Bronchial epithelial cell (primary cell): ENCODE measurements around the gene MARCHF10. TPM values are rescaled to one million over a fixed set of nuclear protein-coding genes. Genes with fewer than 3 reads are reported as not detected.

Experiments used
- DNase-seq: peaks from one replicate; pipeline ENCODE4 v3.0.0-alpha.2; 2010; ENCODE audit warnings: low read depth
- FAIRE-seq: peaks from 2 replicates; lab custom pipeline; 2011; peaks lifted over from hg19 to GRCh38; lab: Jason Lieb, UNC
- H3K27me3 ChIP-seq: 2 replicates; pipeline ENCODE4 v1.5.1; 2011; ENCODE audit warnings: low read length; ENCODE audit not compliant: control insufficient read depth, insufficient read depth
- H3K36me3 ChIP-seq: 2 replicates; pipeline ENCODE4 v1.5.1; 2011; ENCODE audit warnings: low read length; ENCODE audit not compliant: control insufficient read depth, insufficient read depth
- H3K4me3 ChIP-seq: 2 replicates; pipeline ENCODE4 v1.5.1; 2011; ENCODE audit warnings: mild to moderate bottlenecking, low read depth, low read length, control low read depth
- total RNA-seq: library from RNA; depleted of rRNA; stranded (reverse); fragments of >200 nt; gene quantifications from 2 replicates; pipeline ENCODE4 v1.2.1, GENCODE V29; 2014
- TF ChIP-seq, protein P1 (sequence below): IDR thresholded peaks from 2 replicates; pipeline ENCODE4 v1.5.1; 2011; ENCODE audit warnings: mild to moderate bottlenecking, moderate library complexity, low read length, control low read depth, inconsistent platforms; ENCODE audit not compliant: insufficient read depth, severe bottlenecking

The MARCHF10 gene
- total RNA-seq, 1 donor from 2014 or later = not detected

DNA sequence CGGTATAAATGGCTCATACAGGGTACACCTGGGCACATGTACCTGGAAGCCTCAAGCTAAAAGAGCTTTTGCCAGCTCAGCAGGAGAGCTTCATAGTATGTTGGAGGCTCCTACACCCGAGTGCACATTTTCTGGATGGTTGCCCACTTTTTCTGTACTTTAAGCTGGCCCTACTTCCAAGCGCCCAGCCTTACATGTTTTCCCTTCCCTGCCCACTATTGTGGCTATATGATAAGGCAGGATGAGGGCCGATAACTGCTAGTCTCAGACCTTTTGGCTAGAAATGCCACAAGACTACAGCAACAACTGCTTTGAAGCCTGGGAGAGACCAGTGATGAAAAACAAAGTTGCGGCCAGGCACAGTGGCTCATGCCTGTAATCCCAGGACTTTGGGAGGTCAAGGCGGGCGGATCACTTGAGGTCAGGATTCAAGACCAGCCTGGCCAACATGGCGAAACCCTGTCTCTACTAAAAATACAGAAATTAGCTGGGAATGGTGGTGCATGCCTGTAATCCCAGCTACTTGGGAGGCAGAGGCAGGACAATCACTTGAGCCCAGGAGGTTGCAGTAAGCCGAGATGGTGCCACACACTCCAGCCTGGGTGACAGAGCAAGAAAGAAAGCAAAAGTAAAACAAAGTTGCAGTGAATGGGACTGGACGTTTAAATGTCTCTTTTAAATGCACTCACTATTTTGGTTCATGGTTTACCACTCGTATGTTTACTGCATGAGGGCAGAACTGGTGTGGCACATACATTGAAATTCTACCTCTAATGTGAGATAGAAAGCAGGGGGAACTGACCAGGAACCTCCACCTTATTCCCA lies 14.2 kb upstream of the MARCHF10 start:
- Histone ChIP-seq H3K27me3 (no peaks in the 10 kb centered on the region), H3K4me3 (no peak overlapping the region), H3K36me3 (no peaks in the 10 kb centered on the region)
- FAIRE-seq (no peak), DNase-seq (peak; percentile 40)
- TF ChIP-seq, protein P1, sequence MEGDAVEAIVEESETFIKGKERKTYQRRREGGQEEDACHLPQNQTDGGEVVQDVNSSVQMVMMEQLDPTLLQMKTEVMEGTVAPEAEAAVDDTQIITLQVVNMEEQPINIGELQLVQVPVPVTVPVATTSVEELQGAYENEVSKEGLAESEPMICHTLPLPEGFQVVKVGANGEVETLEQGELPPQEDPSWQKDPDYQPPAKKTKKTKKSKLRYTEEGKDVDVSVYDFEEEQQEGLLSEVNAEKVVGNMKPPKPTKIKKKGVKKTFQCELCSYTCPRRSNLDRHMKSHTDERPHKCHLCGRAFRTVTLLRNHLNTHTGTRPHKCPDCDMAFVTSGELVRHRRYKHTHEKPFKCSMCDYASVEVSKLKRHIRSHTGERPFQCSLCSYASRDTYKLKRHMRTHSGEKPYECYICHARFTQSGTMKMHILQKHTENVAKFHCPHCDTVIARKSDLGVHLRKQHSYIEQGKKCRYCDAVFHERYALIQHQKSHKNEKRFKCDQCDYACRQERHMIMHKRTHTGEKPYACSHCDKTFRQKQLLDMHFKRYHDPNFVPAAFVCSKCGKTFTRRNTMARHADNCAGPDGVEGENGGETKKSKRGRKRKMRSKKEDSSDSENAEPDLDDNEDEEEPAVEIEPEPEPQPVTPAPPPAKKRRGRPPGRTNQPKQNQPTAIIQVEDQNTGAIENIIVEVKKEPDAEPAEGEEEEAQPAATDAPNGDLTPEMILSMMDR = no peak

DNA sequence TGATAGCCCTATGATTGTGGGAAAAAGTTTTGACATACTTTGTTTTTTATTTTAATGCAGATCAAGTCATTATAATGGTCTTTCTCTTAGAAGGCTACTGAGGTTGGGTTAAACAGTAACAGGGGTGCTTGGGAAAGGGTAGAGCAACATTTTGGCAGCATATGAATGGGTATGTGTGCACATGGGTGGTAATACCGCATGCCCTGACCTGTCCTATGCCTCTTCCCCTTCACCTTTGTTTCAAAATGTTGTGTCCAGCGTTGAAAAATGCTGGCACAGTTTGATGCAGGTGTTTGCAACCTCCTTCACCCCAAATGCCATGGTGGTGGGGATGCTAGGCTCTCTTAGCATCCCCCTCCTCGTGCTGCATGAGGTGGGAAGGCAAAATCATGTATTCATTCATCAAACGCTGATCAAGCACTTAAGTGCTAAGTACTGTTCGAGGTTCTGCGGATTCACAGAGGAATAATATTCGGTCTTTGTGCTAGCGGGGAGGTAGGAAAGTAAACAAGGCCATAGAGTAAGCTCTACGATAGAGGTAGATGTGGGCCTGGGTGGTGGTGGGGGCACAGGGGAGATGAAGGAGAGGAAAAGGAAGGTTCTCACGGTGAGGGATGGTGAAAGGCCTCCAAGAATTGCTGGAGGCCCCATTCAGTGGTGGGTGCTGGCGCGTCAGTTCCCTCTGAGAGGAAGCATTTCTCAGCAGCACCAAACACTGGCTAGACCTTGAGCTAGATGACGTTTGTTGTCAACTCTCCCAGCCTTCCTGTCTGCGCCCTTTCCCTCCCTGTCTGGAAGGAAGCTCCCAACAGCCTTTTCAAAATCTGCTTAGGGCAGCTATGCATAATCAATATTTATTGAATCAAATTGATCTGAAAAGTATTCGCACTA lies 13.3 kb upstream of the MARCHF10 start:
- Histone ChIP-seq H3K4me3 (no peak overlapping the region), H3K27me3 (no peaks in the 10 kb centered on the region), H3K36me3 (no peaks in the 10 kb centered on the region)
- TF ChIP-seq, protein P1 = no peak
- peak; percentile 62 for DNase-seq
- FAIRE-seq = no peak

DNA sequence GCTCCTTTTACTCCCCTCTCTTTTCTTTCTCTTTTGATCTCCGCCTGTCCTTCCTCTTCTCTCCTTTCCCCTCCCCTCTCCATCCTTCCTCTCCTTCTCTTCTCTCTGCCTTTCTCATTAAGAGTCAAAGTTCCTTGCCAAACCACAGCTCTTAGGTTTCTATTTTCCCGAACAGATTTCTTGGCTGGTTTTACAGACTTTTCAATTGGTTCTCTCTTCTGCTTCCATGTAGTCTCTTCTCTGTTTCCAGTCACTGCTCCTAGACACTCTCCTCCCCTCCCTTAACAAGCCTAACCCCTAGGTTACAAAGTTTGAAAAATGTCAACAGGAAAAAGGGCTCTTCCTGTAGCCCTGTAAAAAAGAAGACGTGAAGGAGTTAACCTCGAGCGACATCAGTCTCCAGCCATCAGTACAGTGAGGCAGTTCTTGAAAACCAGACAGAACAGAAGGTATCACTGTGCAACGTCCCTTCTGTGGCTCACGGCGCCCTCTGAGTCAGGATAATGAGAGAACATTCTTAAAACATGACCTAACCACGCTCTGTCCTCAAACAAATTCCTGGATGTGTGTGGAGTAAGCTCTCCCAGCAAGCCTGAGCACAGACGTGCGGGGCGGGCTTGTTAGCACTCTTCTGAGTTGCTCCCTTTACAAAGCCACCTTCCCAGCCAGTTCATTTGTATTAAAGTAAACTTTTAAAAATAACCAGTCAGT lies 11.6 kb upstream of the MARCHF10 start:
- peak; percentile 99 for FAIRE-seq
- H3K36me3 ChIP-seq = no peaks in the 10 kb centered on the region
- H3K27me3 ChIP-seq = no peaks in the 10 kb centered on the region
- H3K4me3 ChIP-seq = no peak overlapping the region
- TF ChIP-seq, protein P1 = no peak
- DNase-seq = peak; percentile 99

DNA sequence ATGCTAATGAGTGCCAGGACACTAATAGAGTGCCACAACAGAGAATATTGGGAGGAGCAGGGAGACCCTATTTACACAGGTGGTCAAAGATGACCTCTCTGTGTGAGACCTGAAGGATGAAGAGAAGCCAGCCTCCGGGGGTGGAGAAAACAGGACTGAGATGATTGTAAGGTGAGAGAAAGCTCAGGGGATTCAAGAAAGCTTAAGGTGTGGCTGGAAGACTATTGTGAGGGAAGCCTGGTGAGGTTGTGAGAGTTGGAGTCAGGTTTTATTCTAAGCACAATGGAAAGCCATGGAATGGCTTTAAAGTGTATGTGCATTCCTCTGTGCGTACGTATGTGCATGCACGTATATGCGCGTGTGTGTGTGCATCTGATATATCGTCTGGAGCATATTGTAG lies 10.4 kb upstream of the MARCHF10 start:
- Histone ChIP-seq H3K27me3 (no peaks in the 10 kb centered on the region), H3K36me3 (no peaks in the 10 kb centered on the region), H3K4me3 (no peak overlapping the region)
- no peak for FAIRE-seq
- no peak for DNase-seq
- TF ChIP-seq, protein P1 = no peak

DNA sequence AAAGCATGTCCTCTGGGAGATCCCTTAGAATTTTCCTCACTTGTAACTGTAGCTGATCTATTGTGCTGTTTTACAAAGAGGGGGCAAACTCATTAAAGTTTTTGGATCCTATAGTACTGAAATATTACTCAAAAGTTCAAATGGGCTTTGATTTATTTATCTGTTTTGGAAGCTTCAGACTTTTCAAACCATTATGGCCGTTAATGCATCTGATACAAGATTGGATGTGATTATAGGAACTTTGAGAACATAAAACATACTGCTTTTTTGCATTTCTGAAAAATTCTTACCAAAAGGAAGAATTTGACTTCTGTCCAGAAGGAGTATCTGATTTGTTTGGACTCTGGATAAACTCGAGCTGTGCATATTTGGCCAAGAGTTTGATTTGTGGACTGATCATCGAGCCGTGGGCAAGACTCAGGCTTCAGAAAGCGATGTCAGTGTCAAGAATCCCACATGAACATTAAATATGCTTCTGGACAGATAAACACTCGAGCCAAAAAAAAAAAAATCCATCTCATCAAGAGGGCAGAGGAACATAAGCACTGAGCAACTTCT lies 8.2 kb upstream of the MARCHF10 start:
- FAIRE-seq (no peak), DNase-seq (no peak)
- TF ChIP-seq, protein P1 = no peak
- Histone ChIP-seq H3K4me3 (no peak overlapping the region), H3K27me3 (no peaks in the 10 kb centered on the region), H3K36me3 (no peaks in the 10 kb centered on the region)
